ENCODE results near the gene PLA2G5.

DNA sequence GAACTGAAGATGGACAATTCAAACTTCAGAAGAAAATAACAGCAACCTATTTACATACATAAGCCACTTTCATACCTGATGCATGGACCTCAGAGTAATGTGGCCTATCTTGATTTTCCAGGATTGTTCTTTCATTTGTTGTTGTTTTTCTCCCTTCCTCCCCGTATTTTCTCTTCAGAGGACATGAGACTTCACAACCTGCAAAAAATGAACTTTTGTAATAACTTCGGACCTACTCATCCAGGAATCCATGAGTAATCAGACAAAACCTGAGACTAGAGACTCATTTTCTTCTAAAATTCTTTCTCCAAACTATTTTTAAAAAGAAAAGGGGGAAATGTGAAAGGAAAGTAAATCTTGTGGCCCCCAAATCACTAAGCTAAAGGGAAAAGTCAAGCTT, 17.6 kb upstream of the PLA2G5 start:
- TF ChIP-seq EZH2 (IDR thresholded peaks at IDR 0.05; ENCODE audit: low read length) (no peak), CTCF (optimal IDR thresholded peaks at IDR 0.05 in 1 of 3, IDR thresholded peaks at IDR 0.05 in 1 of 3, conservative IDR thresholded peaks at IDR 0.05 in 1 of 3; ENCODE audit: extremely low read depth in 1 of 3, insufficient read depth in 2 of 3, low read length in 3 of 3) (no peak)

Data from keratinocyte (primary cell).